Activated T-cell treated with anti-CD3 and anti-CD28 coated beads for 1 hour (primary cell): ENCODE measurements around the gene THSD4.
"Not testable (repeated sequence)": the region's sequence is repeated elsewhere in the genome, so short reads cannot be mapped to it uniquely, and the experiment has no call there.

ENCODE experiments used
- DNase-seq: peaks from one replicate; pipeline ENCODE4 v3.0.0-alpha.2; 2020; ENCODE audit warnings: low read depth

Gene THSD4

DNA sequence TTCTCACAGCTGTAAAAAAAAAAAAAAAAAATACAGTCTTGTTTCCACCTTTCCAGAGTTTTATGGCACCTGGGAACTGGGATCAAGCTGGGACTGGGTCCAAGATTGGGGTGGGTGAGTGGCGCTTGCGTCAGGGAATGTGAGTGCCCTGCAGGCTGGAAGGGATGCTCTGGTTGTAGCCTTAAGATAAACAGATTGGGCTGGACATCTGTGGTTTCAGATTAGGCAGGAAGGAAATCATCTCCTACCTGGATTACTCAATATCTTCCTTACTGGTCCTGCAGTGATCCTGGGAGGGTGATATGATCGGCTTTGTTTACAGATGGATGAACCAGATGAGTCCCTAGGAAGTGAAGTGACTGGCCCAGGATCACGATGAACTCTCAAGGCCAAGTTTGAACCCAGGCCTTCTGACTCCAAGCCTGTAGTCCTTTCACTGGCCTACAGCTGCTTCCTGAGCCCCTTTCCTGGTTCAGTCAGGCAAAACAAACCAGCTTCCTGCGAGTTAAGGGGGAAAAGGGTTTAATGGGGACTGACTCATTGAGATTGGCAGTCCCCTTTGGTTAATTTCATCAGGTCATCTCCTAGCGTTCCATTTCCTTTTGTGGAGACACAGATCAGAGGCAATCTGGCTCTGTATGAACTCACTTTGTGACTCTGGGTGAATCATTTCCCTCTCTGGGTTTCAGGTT lies 179.8 kb downstream of the THSD4 start:
- DNase-seq, result no peak

- no peak for DNase-seq
Observed at GRCh38 chr15:71295603-71296314, 180.5 kb downstream of the THSD4 start.

DNA sequence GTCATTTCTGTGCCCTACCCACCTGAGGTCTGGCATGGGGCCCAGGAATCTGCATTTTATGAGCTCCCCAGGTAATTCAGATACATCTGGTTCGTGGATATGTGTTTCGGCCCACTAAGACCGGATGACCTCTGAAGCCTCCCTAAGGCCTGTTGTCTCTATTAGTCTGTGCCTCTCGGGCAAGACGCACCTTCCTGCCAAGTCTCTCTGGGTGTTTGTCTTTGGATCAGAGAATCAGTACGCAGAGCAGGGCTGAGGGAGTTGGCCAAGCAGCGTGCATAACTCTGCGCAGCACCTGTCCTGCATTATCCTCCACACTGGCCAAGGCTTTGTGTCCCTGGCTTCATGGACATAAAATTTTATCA lies 181.0 kb downstream of the THSD4 start:
- DNase-seq, result no peak

GRCh38 chr15:71301958-71302621 lies 186.8 kb downstream of the THSD4 start:
- DNase-seq, result no peak

DNA sequence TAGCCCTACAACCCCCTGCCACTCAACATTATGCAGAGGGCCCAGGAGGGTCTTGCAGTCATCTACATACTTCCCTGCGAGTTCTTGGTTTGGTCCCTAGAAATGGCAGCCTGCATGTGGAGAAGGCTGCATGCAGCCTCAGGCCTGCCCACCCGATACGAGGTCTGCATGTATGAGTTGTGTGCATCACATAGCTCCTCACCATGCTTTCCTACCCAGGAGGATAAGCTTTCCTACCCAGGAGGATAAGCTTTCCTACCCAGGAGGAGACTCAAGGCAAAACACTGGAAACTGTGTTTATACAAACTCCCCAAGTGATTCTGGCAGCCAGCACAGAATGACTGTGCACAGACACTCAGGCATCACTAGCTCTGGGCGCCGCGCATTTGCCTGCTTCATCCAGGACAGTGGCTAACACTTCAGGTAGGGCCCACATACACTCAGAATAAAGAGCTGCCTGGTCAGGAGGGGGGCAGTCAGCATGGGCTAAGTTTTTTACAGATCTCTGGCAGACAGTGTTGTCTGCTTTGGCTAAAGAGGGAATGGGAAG lies 187.7 kb downstream of the THSD4 start:
- no peak for DNase-seq

DNA sequence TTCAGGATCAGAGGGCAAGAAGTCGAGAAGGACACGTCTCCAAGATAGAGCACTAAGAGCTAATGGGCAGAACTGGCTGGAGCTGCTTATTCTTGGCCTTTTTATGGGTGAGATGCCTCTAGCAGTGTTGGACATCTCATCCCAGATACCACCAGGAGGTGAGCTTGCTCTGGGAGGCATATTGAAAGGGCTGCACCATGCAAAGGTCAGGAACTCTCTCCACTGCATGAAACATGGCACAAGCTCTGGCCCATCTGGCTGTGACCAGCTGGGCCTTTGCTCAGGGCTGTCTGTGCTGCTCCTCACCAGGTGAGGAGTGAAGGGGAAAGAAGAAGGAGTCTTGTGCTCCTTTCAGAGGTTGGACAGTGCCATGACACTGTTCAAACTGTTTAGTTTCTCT lies 188.7 kb downstream of the THSD4 start:
- DNase-seq, result no peak

GRCh38 chr15:71304681-71305080 lies 189.4 kb downstream of the THSD4 start:
- DNase-seq, result no peak

DNA sequence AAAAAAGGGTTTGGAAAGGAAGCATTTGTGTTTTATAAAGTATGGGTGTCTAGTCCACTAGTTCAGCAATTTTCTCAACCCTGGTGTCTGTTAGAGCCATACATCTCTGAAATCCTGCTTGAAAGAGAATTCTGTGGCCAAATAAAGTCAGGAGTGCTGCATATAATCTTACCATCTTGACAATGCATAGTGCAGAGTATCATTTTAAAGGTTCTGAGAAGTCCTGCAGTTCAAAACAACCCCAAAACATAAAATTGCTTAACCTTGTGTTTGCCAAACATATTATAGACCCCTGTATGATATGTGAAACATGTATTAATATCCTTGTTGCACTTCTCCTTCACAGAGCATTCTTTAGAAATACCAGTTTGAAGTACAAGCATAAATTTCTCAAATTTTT lies 191.3 kb downstream of the THSD4 start:
- DNase-seq, result no peak

DNA sequence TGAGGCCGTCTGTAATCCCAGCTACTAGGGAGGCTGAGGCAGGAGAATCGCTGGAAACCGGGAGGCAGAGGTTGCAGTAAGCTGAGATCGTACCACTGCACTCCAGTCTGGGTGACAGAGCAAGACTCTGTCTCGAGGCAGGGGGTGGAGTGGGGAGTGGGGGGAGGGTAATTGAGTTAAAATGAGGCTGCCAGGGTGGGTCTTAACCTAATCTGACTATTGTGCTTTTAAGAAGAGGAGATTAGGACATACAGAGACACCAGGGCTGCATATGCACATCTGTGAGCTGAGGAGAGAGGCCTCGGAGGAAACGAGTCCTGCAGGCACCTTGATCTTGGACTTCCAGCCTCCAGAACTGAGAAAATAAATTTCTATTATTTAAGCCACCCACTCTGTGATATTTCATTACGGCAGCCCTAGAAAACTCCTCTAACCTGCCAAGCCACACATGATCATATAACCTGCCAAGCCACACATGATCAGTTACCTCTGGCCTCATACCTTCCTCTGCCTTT lies 197.0 kb downstream of the THSD4 start:
- no peak for DNase-seq

- no peak for DNase-seq
Observed at GRCh38 chr15:71312731-71313460, 197.6 kb downstream of the THSD4 start.

DNA sequence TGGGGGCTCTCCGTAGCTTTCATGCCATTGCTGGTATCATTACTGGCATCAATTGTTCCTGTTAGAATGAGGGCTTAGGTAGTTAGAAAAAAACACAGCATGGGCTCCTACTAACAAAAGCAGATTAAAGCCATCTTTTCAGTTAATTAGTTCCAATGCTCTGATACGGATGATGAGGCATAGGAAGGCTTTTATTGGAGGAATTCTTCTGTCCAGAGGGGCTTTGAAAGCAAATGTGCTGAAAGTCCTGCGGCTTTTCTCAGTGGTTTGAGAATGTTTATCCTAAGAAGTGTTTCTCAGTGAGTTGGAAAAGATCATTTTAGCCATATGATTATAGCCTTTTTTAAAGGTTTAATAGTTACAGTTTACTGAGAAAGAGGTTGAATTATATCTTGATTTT lies 198.5 kb downstream of the THSD4 start:
- no peak for DNase-seq

- no peak for DNase-seq
Observed at GRCh38 chr15:71314956-71315537, 199.8 kb downstream of the THSD4 start.

DNA sequence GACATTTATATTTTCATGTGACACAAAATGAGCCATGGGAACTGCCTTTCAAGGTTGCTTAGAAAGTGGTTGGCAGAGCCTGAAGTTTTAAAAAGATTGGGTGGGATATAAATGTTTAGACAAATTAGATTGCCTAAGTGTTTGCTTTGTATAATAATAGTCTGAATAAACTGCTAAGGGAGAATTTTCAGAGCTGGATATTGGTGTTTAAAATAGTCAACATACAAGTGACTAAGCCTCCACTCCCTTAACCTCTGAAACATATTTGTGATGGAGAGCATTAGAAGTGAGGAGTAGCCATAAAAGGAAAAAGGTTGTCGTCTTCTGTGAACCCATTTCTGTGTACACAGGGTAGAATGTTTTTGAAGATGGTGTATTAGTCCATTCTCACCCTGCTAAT lies 201.6 kb downstream of the THSD4 start:
- no peak for DNase-seq

DNA sequence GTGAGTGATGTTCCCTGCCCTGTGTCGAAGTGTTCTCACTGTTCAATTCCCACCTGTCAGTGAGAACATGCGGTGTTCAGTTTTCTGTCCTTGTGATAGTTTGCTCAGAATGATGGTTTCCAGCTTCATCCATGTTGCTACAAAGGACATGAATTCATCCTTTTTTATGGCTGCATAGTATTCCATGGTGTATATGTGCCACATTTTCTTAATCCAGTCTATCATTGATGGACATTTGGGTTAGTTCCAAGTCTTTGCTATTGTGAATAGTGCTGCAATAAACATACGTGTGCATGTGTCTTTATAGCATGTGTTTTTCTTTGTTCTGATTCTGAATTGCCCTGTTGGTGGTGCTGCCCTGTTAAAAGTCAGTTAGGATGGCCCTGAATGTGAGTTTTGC lies 204.2 kb downstream of the THSD4 start:
- not testable (repeated sequence) for DNase-seq

DNA sequence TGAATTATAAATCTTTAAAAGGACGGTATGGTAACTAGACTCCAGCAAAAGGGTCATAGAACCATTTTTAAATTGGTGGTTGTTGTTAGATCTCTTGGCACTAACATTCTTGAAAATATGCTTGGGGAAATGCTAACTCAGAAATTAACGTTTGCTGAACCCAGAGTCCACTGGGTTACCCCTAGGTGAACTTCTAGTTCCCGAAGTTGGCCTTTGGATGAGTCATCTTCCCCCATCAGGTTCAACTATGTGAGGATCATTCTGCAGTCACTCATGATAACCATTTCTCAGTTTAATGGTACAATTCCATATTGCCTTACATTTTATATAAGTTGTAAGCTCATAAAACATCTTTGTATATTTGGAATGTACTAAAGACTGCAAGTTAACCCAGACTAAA lies 204.7 kb downstream of the THSD4 start:
- no peak for DNase-seq

DNA sequence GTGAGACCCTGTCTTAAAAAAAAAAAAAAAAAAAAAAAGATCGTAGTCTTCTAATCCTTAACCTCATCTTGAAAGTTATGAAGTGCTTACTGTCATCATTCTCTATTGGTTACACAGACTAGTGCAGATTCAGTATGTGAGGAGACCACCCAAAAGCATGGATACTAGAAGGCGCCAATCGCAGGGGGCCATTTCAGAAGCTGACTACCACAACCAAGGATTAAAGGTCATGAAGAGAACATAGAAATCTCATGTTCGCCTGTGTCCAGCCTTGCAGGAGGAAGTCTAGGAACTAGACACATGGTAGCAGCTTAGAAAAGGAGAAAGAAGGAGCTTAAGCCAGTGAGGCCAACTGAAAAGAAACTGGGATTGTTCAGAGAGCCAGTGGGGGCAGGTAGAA lies 207.8 kb downstream of the THSD4 start:
- no peak for DNase-seq

GRCh38 chr15:71323584-71323983 lies 208.3 kb downstream of the THSD4 start:
- no peak for DNase-seq

DNA sequence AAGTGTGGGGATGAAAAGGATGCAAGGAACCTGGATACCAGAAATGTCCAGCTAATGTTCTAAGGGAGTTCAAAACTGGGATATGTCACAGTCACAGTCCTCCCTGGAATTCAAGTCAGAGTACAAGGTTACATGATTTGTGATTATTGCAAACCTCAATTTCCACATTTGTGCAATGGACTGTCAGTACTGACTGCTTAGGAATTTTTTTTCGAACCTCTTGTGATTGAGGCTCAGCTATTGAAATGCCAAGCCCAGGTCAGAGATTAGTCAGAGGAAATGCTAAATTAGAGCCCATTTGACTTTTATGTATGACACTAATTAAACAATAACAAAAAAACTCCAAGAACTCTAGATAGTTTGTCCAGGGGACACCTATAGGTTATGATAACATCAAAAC lies 210.2 kb downstream of the THSD4 start:
- no peak for DNase-seq

GRCh38 chr15:71328453-71328852 lies 213.2 kb downstream of the THSD4 start:
- DNase-seq, result no peak

DNA sequence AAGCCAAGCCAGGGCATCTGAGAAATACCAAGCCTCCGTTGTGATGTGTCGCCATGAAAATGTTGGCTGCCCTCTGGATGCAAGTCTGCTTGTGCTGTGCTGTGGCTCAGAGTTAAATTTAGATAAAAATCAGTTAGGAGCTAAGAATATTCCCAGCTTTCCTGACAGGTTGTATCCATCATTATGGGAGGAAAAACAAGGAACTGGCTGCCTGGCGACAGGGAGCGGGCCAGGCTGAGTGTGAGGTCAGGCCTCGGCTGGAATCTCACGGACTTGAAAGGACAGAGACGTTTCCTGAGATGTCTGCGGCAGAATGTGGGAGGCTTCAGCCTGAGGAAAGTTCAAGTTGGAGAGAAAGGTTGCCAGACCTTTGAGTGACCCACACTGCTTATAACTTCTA lies 213.8 kb downstream of the THSD4 start:
- no peak for DNase-seq

- no peak for DNase-seq
Observed at GRCh38 chr15:71329497-71330260, 214.4 kb downstream of the THSD4 start.
